Measurements from ENCODE around the gene CCL19.

The CCL19 gene

GRCh38 chr9:34642679-34643078 is 48.4 kb downstream of the CCL19 start:
- no peak for DNase-seq
